GM23338 (cell line): ENCODE data around the gene SDC1. TPM values are rescaled to one million over a fixed set of nuclear protein-coding genes. Genes with fewer than 3 reads are reported as not detected.

Experiments
- ATAC-seq: fragments of 200-7000 bp; cut with Tn5 transposase; 3 replicates; pipeline ENCODE4 v1.9.1; 2020
- DNase-seq: peaks from one replicate; pipeline ENCODE4 v3.0.0-alpha.2; 2015; ENCODE audit warnings: low spot score
- H2AFZ ChIP-seq: fragments of 200-600 bp; sonication (generic); 2 replicates; pipeline ENCODE4 v1.8.0; 2016; ENCODE audit warnings: antibody characterized with exemption, mild to moderate bottlenecking, moderate library complexity
- H3F3A ChIP-seq: fragments of 200-600 bp; sonication (generic); replicated peaks from 2 replicates; pipeline ENCODE4 v1.8.0; 2017; ENCODE audit warnings: antibody characterized with exemption, mixed run types, low read depth
- H3K27ac ChIP-seq: fragments of 200-600 bp; sonication (generic); 2 replicates; pipeline ENCODE4 v1.6.1; 2016; ENCODE audit warnings: low read depth
- H3K27me3 ChIP-seq: fragments of 200-600 bp; sonication (generic); 2 replicates; pipeline ENCODE4 v1.8.0; 2016; ENCODE audit warnings: mild to moderate bottlenecking, mixed run types, moderate library complexity; ENCODE audit not compliant: insufficient read depth
- H3K36me3 ChIP-seq: fragments of 200-600 bp; sonication (generic); 2 replicates; pipeline ENCODE4 v1.8.0; 2016; ENCODE audit warnings: mild to moderate bottlenecking; ENCODE audit not compliant: insufficient read depth
- H3K4me1 ChIP-seq: fragments of 200-600 bp; sonication (generic); 2 replicates; pipeline ENCODE4 v1.8.0; 2016; ENCODE audit warnings: mild to moderate bottlenecking, moderate library complexity; ENCODE audit not compliant: insufficient read depth
- H3K4me2 ChIP-seq: fragments of 200-600 bp; sonication (generic); 2 replicates; pipeline ENCODE4 v1.7.1; 2017; ENCODE audit warnings: mixed run types
- H3K4me3 ChIP-seq: fragments of 200-600 bp; sonication (generic); 2 replicates; pipeline ENCODE4 v1.6.1; 2016; ENCODE audit warnings: mixed run types
- H3K79me2 ChIP-seq: fragments of 200-600 bp; sonication (generic); replicated peaks from 2 replicates; pipeline ENCODE4 v1.8.0; 2017; ENCODE audit warnings: mild to moderate bottlenecking; ENCODE audit not compliant: insufficient read depth
- H3K9me2 ChIP-seq: fragments of 200-600 bp; sonication (generic); 2 replicates; pipeline ENCODE4 v1.8.0; 2017; ENCODE audit not compliant: insufficient read depth
- H4K20me1 ChIP-seq: fragments of 200-600 bp; sonication (generic); replicated peaks from 2 replicates; pipeline ENCODE4 v1.8.0; 2017; ENCODE audit warnings: mild to moderate bottlenecking; ENCODE audit not compliant: insufficient read depth
- H3K27ac Mint-ChIP-seq: 2 replicates; pipeline ENCODE4 v1.8.0; 2020; ENCODE audit warnings: inconsistent platforms, mild to moderate bottlenecking, moderate library complexity, mixed read lengths
- H3K27me3 Mint-ChIP-seq: 3 replicates; pipeline ENCODE4 v1.8.0; 2022; ENCODE audit warnings: low read depth, mild to moderate bottlenecking, moderate library complexity, mixed read lengths, inconsistent platforms; ENCODE audit not compliant: insufficient read depth, poor library complexity
- H3K36me3 Mint-ChIP-seq: 3 replicates; pipeline ENCODE4 v1.8.0; 2021; ENCODE audit warnings: low read depth, mild to moderate bottlenecking, inconsistent platforms, moderate library complexity, mixed read lengths
- H3K4me1 Mint-ChIP-seq: 3 replicates; pipeline ENCODE4 v1.8.0; 2020; ENCODE audit warnings: mild to moderate bottlenecking, inconsistent platforms, mixed read lengths
- H3K4me3 Mint-ChIP-seq: 3 replicates; pipeline ENCODE4 v1.8.0; 2021; ENCODE audit warnings: moderate library complexity, mild to moderate bottlenecking, inconsistent platforms, mixed read lengths
- H3K9me3 Mint-ChIP-seq: 3 replicates; pipeline ENCODE4 v1.8.0; 2020; ENCODE audit warnings: moderate library complexity, mild to moderate bottlenecking, inconsistent platforms, mixed read lengths
- ETS1 ChIP-seq: IDR thresholded peaks from 2 replicates; pipeline ENCODE4 v1.6.1; 2016; ENCODE audit warnings: antibody characterized with exemption
- JUNB ChIP-seq: IDR thresholded peaks from one replicate; pipeline ENCODE4 v1.6.1; 2016; ENCODE audit warnings: antibody characterized with exemption; ENCODE audit not compliant: unreplicated experiment
- STAT1 ChIP-seq: IDR thresholded peaks from one replicate; pipeline ENCODE4 v1.6.1; 2016; ENCODE audit warnings: antibody characterized with exemption; ENCODE audit not compliant: unreplicated experiment
- ZNF114 ChIP-seq: fragments of 250-450 bp; sonication (Bioruptor Pico); IDR thresholded peaks from 2 replicates; pipeline ENCODE4 v1.5.0; 2020; ENCODE audit warnings: mild to moderate bottlenecking, moderate library complexity
- ZNF331 ChIP-seq: fragments of 250-450 bp; sonication (Bioruptor Pico); IDR thresholded peaks from 2 replicates; pipeline ENCODE4 v1.5.0; 2020; ENCODE audit warnings: low read depth, mild to moderate bottlenecking, moderate library complexity
- ZNF462 ChIP-seq: fragments of 250-450 bp; sonication (Bioruptor Pico); IDR thresholded peaks from 2 replicates; pipeline ENCODE4 v1.5.0; 2020; ENCODE audit warnings: mild to moderate bottlenecking, moderate library complexity
- polyA plus RNA-seq: library from polyadenylated mRNA; unstranded; fragments of >200 nt; fragmentation: Nextera tagmentation; extraction: Ambion mirVana; gene quantifications from 2 replicates; pipeline ENCODE4 v1.2.1, GENCODE V29; 2016
- total RNA-seq: library from RNA; depleted of rRNA; stranded (reverse); fragments of >200 nt; shearing (Covaris generic); gene quantifications from 2 replicates; pipeline ENCODE4 v1.2.3, GENCODE V29; 2014

SDC1 gene
- total and polyA plus RNA-seq, 2 experiments from 2014 or later, result 16.6 to 43.0 TPM

- TF ChIP-seq ZNF462 (CRISPR knock-in tag) (no peak), ETS1 (no peak), ZNF114 (CRISPR knock-in tag) (no peak), JUNB (no peak)
These were observed 67.6 kb downstream of the SDC1 start (continued) for GRCh38 chr2:20157193-20157891.

- Histone ChIP-seq H2AFZ (peak overlapping the region; percentile 18; the same call in 1 of the 2 replicates), H3K4me3 (no peak overlapping the region), H3K79me2 (no peaks in the 10 kb centered on the region), H3K4me1 (no peaks in the 10 kb centered on the region), H3K9me2 (no peaks in the 10 kb centered on the region), H4K20me1 (no peaks in the 10 kb centered on the region), H3K27me3 (no peaks in the 10 kb centered on the region), H3K36me3 (no peaks in the 10 kb centered on the region), H3K27ac (no peak overlapping the region), H3K4me2 (no peak overlapping the region), H3F3A (no peaks in the 10 kb centered on the region)
- Mint-ChIP-seq H3K36me3 (no peaks in the 10 kb centered on the region), H3K9me3 (no peaks in the 10 kb centered on the region; the same call in 2 of the 3 replicates), H3K4me1 (peaks cover 8% of the 10 kb centered on the region; the same call in 2 of the 3 replicates), H3K27ac (no peak overlapping the region), H3K4me3 (no peak overlapping the region), H3K27me3 (peaks cover 1% of the 10 kb centered on the region)
- DNase-seq (no peak), ATAC-seq (no peak)
- no peak for TF ChIP-seq STAT1
- TF ChIP-seq ZNF331 (CRISPR knock-in tag), result no peak
- TF ChIP-seq JUNB, result no peak
- TF ChIP-seq ZNF114 (CRISPR knock-in tag), result no peak
These were observed 68.1 kb downstream of the SDC1 start for GRCh38 chr2:20156836-20157192.
